Measurements from ENCODE around the gene HTR2C. TPM values are rescaled to one million over a fixed set of nuclear protein-coding genes. Genes with fewer than 3 reads are reported as not detected.
"Not testable (repeated sequence)": the region's sequence is repeated elsewhere in the genome, so short reads cannot be mapped to it uniquely, and the experiment has no call there.

Gene HTR2C
- total RNA-seq, 1 donor, result under 0.01 TPM

- DNase-seq (ENCODE audit: low read depth), result no peak
- H3K4me3 ChIP-seq (ENCODE audit: low read depth, low read length), result no peak overlapping the region
- TF ChIP-seq CTCF (IDR thresholded peaks at IDR 0.05; ENCODE audit: insufficient read depth, low read depth, low read length), result peak; percentile 52
Observed at GRCh38 chrX:114619874-114620273, 36.0 kb downstream of the HTR2C start.

GRCh38 chrX:114626323-114626722 is 42.4 kb downstream of the HTR2C start:
- H3K4me3 ChIP-seq (ENCODE audit: low read depth, low read length), result no peak overlapping the region
- TF ChIP-seq CTCF (IDR thresholded peaks at IDR 0.05; ENCODE audit: insufficient read depth, low read depth, low read length), result peak; percentile 30
- DNase-seq (ENCODE audit: low read depth), result peak; percentile 16

- no peak for DNase-seq (ENCODE audit: low read depth)
- TF ChIP-seq CTCF (IDR thresholded peaks at IDR 0.05; ENCODE audit: insufficient read depth, low read depth, low read length), result no peak
- no peak overlapping the region for H3K4me3 ChIP-seq (ENCODE audit: low read depth, low read length)
Observed at GRCh38 chrX:114635986-114636385, 52.1 kb downstream of the HTR2C start.

GRCh38 chrX:114650351-114650750 is 66.5 kb downstream of the HTR2C start:
- TF ChIP-seq CTCF (IDR thresholded peaks at IDR 0.05; ENCODE audit: insufficient read depth, low read depth, low read length), result no peak
- DNase-seq (ENCODE audit: low read depth), result no peak
- H3K4me3 ChIP-seq (ENCODE audit: low read depth, low read length), result no peak overlapping the region

- TF ChIP-seq CTCF (IDR thresholded peaks at IDR 0.05; ENCODE audit: insufficient read depth, low read depth, low read length), result no peak
- peak; percentile 48 for DNase-seq (ENCODE audit: low read depth)
- H3K4me3 ChIP-seq (ENCODE audit: low read depth, low read length), result no peak overlapping the region
Observed at GRCh38 chrX:114675365-114675764, 91.5 kb downstream of the HTR2C start.

GRCh38 chrX:114700533-114700932 is 116.6 kb downstream of the HTR2C start:
- H3K4me3 ChIP-seq (ENCODE audit: low read depth, low read length); DNase-seq (ENCODE audit: low read depth): not testable (repeated sequence)

GRCh38 chrX:114709406-114709805 is 125.5 kb downstream of the HTR2C start:
- DNase-seq (ENCODE audit: low read depth), result no peak
- H3K4me3 ChIP-seq (ENCODE audit: low read depth, low read length), result no peak overlapping the region
- TF ChIP-seq CTCF (IDR thresholded peaks at IDR 0.05; ENCODE audit: insufficient read depth, low read depth, low read length), result no peak

All from fibroblast of villous mesenchyme (primary cell).